GM12878 (cell line): ENCODE results near the gene PTPN18. TPM values are rescaled to one million over a fixed set of nuclear protein-coding genes. Genes with fewer than 3 reads are reported as not detected.

Source experiments
- ATAC-seq: fragments of 200-7000 bp; cut with Tn5 transposase; 3 replicates; pipeline ENCODE4 v1.9.1; 2020; ENCODE audit warnings: mild to moderate bottlenecking, moderate library complexity
- BruUV-seq: library from RNA; stranded (reverse); fragments of 400-500 nt; replicated peaks from 2 replicates; lab custom pipeline; 2021; lab: Mats Ljungman, UMichigan
- CTCF ChIA-PET: fragments of 300-600 bp; sonication (Branson Sonifier 250); formaldehyde crosslinking; extraction: SDS; loops from one replicate; lab custom pipeline; 2021; ENCODE audit warnings: inconsistent platforms; lab: Yijun Ruan, JAX
- POLR2A ChIA-PET: fragments of 350-600 bp; formaldehyde crosslinking; extraction: SDS; loops from one replicate; lab custom pipeline; 2021; ENCODE audit warnings: inconsistent platforms; lab: Charles Lee
- RAD21 ChIA-PET: fragments of 300-600 bp; sonication (Branson Sonifier 250); formaldehyde crosslinking; loops from one replicate; lab custom pipeline; 2023; ENCODE audit warnings: antibody characterized with exemption; ENCODE audit not compliant: unreplicated experiment; lab: Charles Lee
- SMC1A ChIA-PET: fragments of 300-600 bp; sonication (Branson Sonifier 250); formaldehyde crosslinking; loops from one replicate; lab custom pipeline; 2023; ENCODE audit not compliant: unreplicated experiment, uncharacterized antibody; lab: Charles Lee
- DNase-seq: peaks from one replicate; pipeline ENCODE4 v3.0.0-alpha.2; 2011; ENCODE audit warnings: low read depth, low spot score
- FAIRE-seq: peaks from 3 replicates; lab custom pipeline; 2011; peaks lifted over from hg19 to GRCh38; lab: Jason Lieb, UNC
- H2AFZ ChIP-seq: 2 replicates; pipeline ENCODE4 v1.6.0; 2011; ENCODE audit warnings: low read depth, low read length, control low read depth; ENCODE audit not compliant: control insufficient read depth
- H3K27ac ChIP-seq: 2 replicates; pipeline ENCODE4 v1.5.1; 2011; ENCODE audit warnings: control low read depth; ENCODE audit not compliant: control insufficient read depth, insufficient read depth
- H3K27me3 ChIP-seq, 2 experiments: replicated peaks in 1 of 2; 2 replicates each; pipeline versions ENCODE4 v1.6.0 to v1.6.1; 2011; ENCODE audit warnings: low read length in 1 of 2; ENCODE audit not compliant: control insufficient read depth in 2 of 2, insufficient read depth in 2 of 2
- H3K36me3 ChIP-seq, 2 experiments: 2 replicates each; pipeline ENCODE4 v1.5.1; 2011; ENCODE audit warnings: low read length in 1 of 2; ENCODE audit not compliant: control insufficient read depth in 2 of 2, insufficient read depth in 2 of 2
- H3K4me1 ChIP-seq: 2 replicates; pipeline ENCODE4 v1.6.1; 2011; ENCODE audit warnings: mild to moderate bottlenecking, low read length, moderate library complexity, mixed read lengths; ENCODE audit not compliant: control insufficient read depth, insufficient read depth
- H3K4me2 ChIP-seq: 2 replicates; pipeline ENCODE4 v1.6.0; 2011; ENCODE audit warnings: control low read depth; ENCODE audit not compliant: control insufficient read depth, insufficient read depth
- H3K4me3 ChIP-seq: fragments of 200-600 bp; sonication (generic); 2 replicates; pipeline ENCODE4 v1.5.1; 2016
- H3K79me2 ChIP-seq: 2 replicates; pipeline ENCODE4 v1.6.0; 2011; ENCODE audit warnings: low read length; ENCODE audit not compliant: control insufficient read depth, insufficient read depth
- H3K9ac ChIP-seq: 2 replicates; pipeline ENCODE4 v1.8.0; 2011; ENCODE audit warnings: low read length, control low read depth, mixed read lengths; ENCODE audit not compliant: control insufficient read depth, insufficient read depth
- H3K9me3 ChIP-seq: replicated peaks from 3 replicates; pipeline ENCODE4 v1.5.1; 2011; ENCODE audit warnings: mild to moderate bottlenecking, low read length; ENCODE audit not compliant: control insufficient read depth, insufficient read depth
- H4K20me1 ChIP-seq: 2 replicates; pipeline ENCODE4 v1.6.0; 2011; ENCODE audit not compliant: control insufficient read depth, insufficient read depth
- CHD1 ChIP-seq: IDR thresholded peaks from 2 replicates; pipeline ENCODE4 v1.6.1; 2012; ENCODE audit warnings: low read depth, low read length, improper control_type of control experiment
- MYB ChIP-seq: fragments of 150-350 bp; IDR thresholded peaks from 2 replicates; pipeline ENCODE4 v1.6.1; 2014; ENCODE audit warnings: mild to moderate bottlenecking, low read depth, low read length, borderline replicate concordance
- SMARCA5 ChIP-seq: fragments of 450-650 bp; IDR thresholded peaks from 2 replicates; pipeline ENCODE4 v1.6.1; 2017; ENCODE audit warnings: mild to moderate bottlenecking
- SPI1 ChIP-seq: IDR thresholded peaks from 2 replicates; pipeline ENCODE4 v1.6.1; 2011; ENCODE audit warnings: low read depth, mild to moderate bottlenecking, low read length, moderate library complexity, borderline replicate concordance; ENCODE audit not compliant: insufficient read depth
- SREBF1 ChIP-seq: IDR thresholded peaks from 2 replicates; pipeline ENCODE4 v1.6.1; 2012; ENCODE audit warnings: mild to moderate bottlenecking, low read length
- STAT3 ChIP-seq: IDR thresholded peaks from 2 replicates; pipeline ENCODE4 v1.6.1; 2011; ENCODE audit warnings: low read depth, low read length, improper control_type of control experiment
- SUPT20H ChIP-seq: IDR thresholded peaks from 2 replicates; pipeline ENCODE4 v1.6.1; 2011; ENCODE audit warnings: low read depth, mild to moderate bottlenecking, low read length, moderate library complexity, borderline replicate concordance; ENCODE audit not compliant: control insufficient read depth
- ZNF207 ChIP-seq: fragments of 450-650 bp; IDR thresholded peaks from 2 replicates; pipeline ENCODE4 v1.6.1; 2014; ENCODE audit warnings: antibody characterized with exemption, mild to moderate bottlenecking, borderline replicate concordance
- WGBS: methylation state at CpG from one replicate; pipeline ENCODE4 v1.1.6; 2016; ENCODE audit warnings: low lambda C conversion rate; ENCODE audit not compliant: insufficient replicate concordance, insufficient coverage; ENCODE audit errors: missing lambda C conversion rate; 5-methylcytosine and 5-hydroxymethylcytosine counted together
- in situ Hi-C: fragments of 300-500 bp; cut with MboI; formaldehyde crosslinking; loops from 9 replicates; pipeline ENCODE4 v1.14.3; 2018; ENCODE audit warnings: mixed read lengths
- intact Hi-C: fragments of 100-400 bp; cut with micrococcal nuclease; formaldehyde crosslinking; loops from one replicate; pipeline ENCODE4 v1.14.2; 2022; ENCODE audit not compliant: unreplicated experiment
- polyA plus RNA-seq, 11 experiments: library from polyadenylated mRNA; depleted of rRNA in 4 of 11; unstranded in 6 of 11; stranded (reverse) in 5 of 11; fragments of >200 nt; fragmentation: Nextera tagmentation in 4 of 11; fragmentation: Illumina TruSeq in 1 of 11; extraction: Ambion mirVana in 4 of 11; extraction: Trizol in 1 of 11; gene quantifications; 1 replicate in 1 of 11; 2 replicates in 10 of 11; pipeline versions ENCODE4 v1.2.1 to v1.2.3, GENCODE V29; 2011 to 2016; ENCODE audit warnings: inconsistent platforms in 2 of 11, missing spikeins in 2 of 11, low read depth in 1 of 11
- total RNA-seq, 4 experiments: library from RNA; depleted of rRNA in 3 of 4; stranded (reverse); fragments of >200 nt in 3 of 4; fragmentation: Illumina TruSeq in 1 of 4; extraction: Trizol in 1 of 4; gene quantifications; 2 replicates each; pipeline versions ENCODE4 v1.2.1 to v1.2.3, GENCODE V29; 2013 to 2021
- TF ChIP-seq, protein P1 (sequence below): IDR thresholded peaks from 2 replicates; pipeline ENCODE4 v1.6.1; 2011; ENCODE audit warnings: borderline replicate concordance, low read depth, mild to moderate bottlenecking, moderate library complexity, mixed read lengths, low read length; ENCODE audit not compliant: insufficient read depth; ENCODE audit errors: extremely low read length
- TF ChIP-seq, protein P2 (sequence below): IDR thresholded peaks from 2 replicates; pipeline ENCODE4 v1.6.1; 2012; ENCODE audit warnings: low read depth, low read length, improper control_type of control experiment
- TF ChIP-seq, protein P3 (sequence below): fragments of 450-650 bp; IDR thresholded peaks from 2 replicates; pipeline ENCODE4 v1.6.1; 2017; ENCODE audit warnings: mild to moderate bottlenecking, moderate library complexity
- TF ChIP-seq, protein P4 (sequence below): IDR thresholded peaks from 2 replicates; pipeline ENCODE4 v1.6.1; 2011; ENCODE audit warnings: mild to moderate bottlenecking, low read depth, low read length, moderate library complexity; ENCODE audit not compliant: insufficient replicate concordance
- TF ChIP-seq, protein P5 (sequence below): IDR thresholded peaks from 2 replicates; pipeline ENCODE4 v1.6.1; 2012; ENCODE audit warnings: low read depth, low read length, improper control_type of control experiment
- TF ChIP-seq, protein P6 (sequence below): IDR thresholded peaks from 2 replicates; pipeline ENCODE4 v1.6.1; 2011; ENCODE audit warnings: low read depth, mild to moderate bottlenecking, low read length, moderate library complexity, borderline replicate concordance; ENCODE audit errors: extremely low read depth

PTPN18 gene
- total and polyA plus RNA-seq, 10 of the 15 experiments (the other 5 are each of a cell fraction or from before 2014, with no cell fraction given) = 14.8 to 89.9 (median 43.4) TPM

DNA sequence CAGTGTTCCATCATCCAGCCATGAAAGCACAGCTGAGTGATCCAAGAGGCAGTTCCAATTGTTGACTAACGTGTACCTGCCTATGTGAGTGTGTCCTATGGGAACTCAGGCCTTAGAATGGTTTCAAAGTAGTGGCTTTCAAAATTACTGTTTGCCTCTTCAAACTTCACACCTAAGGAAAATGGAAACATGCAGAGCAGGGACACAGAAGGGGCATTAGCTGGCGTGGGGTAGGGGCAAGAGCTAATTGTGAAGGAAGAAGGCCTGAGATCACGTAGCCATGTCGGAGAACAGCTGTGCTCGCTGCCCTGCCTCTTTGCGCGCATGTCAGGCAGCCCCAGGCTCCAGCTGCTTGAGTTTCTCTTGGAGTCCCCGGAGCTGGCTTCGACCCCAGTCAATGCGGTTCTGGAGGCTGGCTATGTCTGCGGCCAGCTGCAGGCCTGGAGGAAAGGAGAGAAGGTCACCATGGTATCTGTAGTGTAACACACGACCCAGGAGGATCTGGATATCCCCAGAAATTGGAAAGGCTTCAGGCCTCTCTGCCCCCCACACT lies 17.0 kb upstream of the PTPN18 start:
- no peak for DNase-seq
- ChIA-PET CTCF (no interaction called here), RAD21 (no interaction called here), SMC1A (interaction anchor here (1.1 kb wide), 1 partner anchor 9 kb away, joined by 3 read pairs; no protein-coding TSS in a partner anchor), POLR2A (interaction anchor here (1.5 kb wide), 1 partner anchor 13 kb away, joined by 4 read pairs; no protein-coding TSS in a partner anchor)
- Histone ChIP-seq H3K27me3 (no peaks in the 10 kb centered on the region), H3K36me3 (peaks cover 0 to 1% of the 10 kb centered on the region in 2 experiments; a peak in 2 of 4 replicates), H3K4me1 (0 out of 2 replicates have a peak, but pooled peaks cover 6% of the 10 kb centered on the region), H3K9me3 (no peaks in the 10 kb centered on the region; the same call in 2 of the 3 replicates), H4K20me1 (no peaks in the 10 kb centered on the region), H2AFZ (no peak overlapping the region), H3K9ac (no peak overlapping the region), H3K79me2 (peaks cover 12% of the 10 kb centered on the region), H3K27ac (no peak overlapping the region), H3K4me3 (no peak overlapping the region), H3K4me2 (no peak overlapping the region)
- TF ChIP-seq SMARCA5 (no peak), MYB (no peak), SPI1 (no peak), SREBF1 (no peak), ZNF207 (no peak), SUPT20H (no peak), STAT3 (no peak), CHD1 (no peak)
- TF ChIP-seq, protein P1, sequence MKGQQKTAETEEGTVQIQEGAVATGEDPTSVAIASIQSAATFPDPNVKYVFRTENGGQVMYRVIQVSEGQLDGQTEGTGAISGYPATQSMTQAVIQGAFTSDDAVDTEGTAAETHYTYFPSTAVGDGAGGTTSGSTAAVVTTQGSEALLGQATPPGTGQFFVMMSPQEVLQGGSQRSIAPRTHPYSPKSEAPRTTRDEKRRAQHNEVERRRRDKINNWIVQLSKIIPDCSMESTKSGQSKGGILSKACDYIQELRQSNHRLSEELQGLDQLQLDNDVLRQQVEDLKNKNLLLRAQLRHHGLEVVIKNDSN = no peak
- TF ChIP-seq, protein P2, sequence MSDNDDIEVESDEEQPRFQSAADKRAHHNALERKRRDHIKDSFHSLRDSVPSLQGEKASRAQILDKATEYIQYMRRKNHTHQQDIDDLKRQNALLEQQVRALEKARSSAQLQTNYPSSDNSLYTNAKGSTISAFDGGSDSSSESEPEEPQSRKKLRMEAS = no peak
- TF ChIP-seq, protein P3, sequence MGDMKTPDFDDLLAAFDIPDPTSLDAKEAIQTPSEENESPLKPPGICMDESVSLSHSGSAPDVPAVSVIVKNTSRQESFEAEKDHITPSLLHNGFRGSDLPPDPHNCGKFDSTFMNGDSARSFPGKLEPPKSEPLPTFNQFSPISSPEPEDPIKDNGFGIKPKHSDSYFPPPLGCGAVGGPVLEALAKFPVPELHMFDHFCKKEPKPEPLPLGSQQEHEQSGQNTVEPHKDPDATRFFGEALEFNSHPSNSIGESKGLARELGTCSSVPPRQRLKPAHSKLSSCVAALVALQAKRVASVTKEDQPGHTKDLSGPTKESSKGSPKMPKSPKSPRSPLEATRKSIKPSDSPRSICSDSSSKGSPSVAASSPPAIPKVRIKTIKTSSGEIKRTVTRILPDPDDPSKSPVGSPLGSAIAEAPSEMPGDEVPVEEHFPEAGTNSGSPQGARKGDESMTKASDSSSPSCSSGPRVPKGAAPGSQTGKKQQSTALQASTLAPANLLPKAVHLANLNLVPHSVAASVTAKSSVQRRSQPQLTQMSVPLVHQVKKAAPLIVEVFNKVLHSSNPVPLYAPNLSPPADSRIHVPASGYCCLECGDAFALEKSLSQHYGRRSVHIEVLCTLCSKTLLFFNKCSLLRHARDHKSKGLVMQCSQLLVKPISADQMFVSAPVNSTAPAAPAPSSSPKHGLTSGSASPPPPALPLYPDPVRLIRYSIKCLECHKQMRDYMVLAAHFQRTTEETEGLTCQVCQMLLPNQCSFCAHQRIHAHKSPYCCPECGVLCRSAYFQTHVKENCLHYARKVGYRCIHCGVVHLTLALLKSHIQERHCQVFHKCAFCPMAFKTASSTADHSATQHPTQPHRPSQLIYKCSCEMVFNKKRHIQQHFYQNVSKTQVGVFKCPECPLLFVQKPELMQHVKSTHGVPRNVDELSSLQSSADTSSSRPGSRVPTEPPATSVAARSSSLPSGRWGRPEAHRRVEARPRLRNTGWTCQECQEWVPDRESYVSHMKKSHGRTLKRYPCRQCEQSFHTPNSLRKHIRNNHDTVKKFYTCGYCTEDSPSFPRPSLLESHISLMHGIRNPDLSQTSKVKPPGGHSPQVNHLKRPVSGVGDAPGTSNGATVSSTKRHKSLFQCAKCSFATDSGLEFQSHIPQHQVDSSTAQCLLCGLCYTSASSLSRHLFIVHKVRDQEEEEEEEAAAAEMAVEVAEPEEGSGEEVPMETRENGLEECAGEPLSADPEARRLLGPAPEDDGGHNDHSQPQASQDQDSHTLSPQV = no peak
- TF ChIP-seq, protein P4, sequence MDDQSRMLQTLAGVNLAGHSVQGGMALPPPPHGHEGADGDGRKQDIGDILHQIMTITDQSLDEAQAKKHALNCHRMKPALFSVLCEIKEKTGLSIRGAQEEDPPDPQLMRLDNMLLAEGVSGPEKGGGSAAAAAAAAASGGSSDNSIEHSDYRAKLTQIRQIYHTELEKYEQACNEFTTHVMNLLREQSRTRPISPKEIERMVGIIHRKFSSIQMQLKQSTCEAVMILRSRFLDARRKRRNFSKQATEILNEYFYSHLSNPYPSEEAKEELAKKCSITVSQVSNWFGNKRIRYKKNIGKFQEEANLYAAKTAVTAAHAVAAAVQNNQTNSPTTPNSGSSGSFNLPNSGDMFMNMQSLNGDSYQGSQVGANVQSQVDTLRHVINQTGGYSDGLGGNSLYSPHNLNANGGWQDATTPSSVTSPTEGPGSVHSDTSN = no peak
- TF ChIP-seq, protein P5, sequence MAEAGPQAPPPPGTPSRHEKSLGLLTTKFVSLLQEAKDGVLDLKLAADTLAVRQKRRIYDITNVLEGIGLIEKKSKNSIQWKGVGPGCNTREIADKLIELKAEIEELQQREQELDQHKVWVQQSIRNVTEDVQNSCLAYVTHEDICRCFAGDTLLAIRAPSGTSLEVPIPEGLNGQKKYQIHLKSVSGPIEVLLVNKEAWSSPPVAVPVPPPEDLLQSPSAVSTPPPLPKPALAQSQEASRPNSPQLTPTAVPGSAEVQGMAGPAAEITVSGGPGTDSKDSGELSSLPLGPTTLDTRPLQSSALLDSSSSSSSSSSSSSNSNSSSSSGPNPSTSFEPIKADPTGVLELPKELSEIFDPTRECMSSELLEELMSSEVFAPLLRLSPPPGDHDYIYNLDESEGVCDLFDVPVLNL = no peak
- TF ChIP-seq, protein P6, sequence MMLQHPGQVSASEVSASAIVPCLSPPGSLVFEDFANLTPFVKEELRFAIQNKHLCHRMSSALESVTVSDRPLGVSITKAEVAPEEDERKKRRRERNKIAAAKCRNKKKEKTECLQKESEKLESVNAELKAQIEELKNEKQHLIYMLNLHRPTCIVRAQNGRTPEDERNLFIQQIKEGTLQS = no peak
- in situ Hi-C loops (loop anchor here (5.0 to 25.0 kb wide), 4 partner anchors 157 to 1473 kb away; partner anchors contain the start of genes MZT2B and SMPD4), intact Hi-C loops (loop anchor here (10.0 kb wide), 2 partner anchors 314 to 1806 kb away; no protein-coding TSS in a partner anchor)
- FAIRE-seq = no peak
- 83% methylated on average over 12 of the region's 12 CpGs for WGBS
- BruUV-seq = no TSS peak
- ATAC-seq = no peak
